Measurements from ENCODE around the gene SBNO2.
"Not testable (repeated sequence)": the region's sequence is repeated elsewhere in the genome, so short reads cannot be mapped to it uniquely, and the experiment has no call there.

Gene SBNO2

DNA sequence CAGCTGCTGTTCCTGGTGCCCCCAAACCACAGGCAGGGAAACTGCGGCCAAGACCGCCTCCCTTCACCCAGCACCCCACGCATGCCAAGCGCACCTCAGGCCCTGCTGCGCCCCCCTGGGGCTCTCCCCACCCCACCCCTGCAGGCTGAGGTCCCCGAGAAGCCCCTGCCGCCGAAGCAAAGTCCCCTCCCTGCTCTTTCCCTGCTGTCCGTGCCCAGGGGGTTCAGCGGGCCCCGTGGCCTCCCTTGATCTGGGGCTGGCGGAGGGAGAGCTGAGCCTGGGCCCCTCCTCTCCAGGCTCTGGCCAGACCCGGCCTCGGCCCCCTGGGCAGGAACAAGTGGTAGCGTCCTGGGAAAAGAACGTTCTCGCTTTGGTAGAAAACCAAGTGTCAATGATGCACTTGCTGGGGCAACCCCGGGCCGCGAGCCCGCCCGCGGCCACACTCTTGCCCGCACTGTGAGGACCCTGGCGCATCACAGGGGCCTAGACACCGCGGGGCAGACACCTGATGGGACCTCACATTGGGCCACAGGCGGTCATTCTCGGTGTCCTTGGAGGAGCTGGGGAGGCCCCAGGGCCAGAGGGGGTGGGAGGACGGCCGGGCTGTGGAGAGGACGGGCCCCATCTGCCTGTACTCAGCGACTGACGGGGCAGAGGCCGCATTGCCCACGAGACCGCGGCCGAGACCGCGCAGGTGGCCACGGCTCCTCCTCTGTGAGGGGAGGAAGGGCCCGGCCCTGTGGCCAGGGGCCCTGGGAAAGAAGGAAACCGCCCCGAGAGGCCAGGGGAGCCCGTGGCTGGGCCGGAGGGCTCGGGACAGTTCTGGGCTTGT is 41.3 kb downstream of the SBNO2 start:
- peak; percentile 55 to 74 (median 68) for DNase-seq

- peak; percentile 98 to 99 (median 99) for DNase-seq
Observed at GRCh38 chr19:1131718-1132551, 42.1 kb downstream of the SBNO2 start.

GRCh38 chr19:1130771-1131717 is 43.0 kb downstream of the SBNO2 start:
- peak in 1 of 3 donors; percentile 33 for DNase-seq

DNA sequence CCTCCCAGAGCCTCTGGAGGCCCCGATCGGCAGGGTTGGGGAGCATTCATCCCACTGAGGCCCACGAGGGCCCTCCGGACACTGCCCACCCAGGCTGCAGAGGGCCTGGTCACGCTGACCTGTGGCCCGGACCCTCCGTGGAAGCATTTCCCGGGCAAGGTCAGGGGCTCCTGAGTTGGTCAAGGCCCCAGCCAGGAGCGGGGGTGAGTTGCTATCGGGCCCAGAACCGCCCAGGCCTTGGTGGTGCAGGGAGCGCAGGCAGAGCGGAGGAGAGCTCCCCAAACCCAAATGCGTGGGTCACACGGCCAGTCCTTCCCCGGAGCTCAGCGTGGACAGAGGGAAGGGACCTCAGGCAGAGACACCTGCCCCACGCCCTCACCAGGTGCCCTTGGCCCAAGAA is 44.5 kb downstream of the SBNO2 start:
- no peak for DNase-seq

GRCh38 chr19:1129084-1129483 is 45.0 kb downstream of the SBNO2 start:
- DNase-seq, result not testable (repeated sequence)

GRCh38 chr19:1128106-1128505 is 46.0 kb downstream of the SBNO2 start:
- DNase-seq, result no peak

DNA sequence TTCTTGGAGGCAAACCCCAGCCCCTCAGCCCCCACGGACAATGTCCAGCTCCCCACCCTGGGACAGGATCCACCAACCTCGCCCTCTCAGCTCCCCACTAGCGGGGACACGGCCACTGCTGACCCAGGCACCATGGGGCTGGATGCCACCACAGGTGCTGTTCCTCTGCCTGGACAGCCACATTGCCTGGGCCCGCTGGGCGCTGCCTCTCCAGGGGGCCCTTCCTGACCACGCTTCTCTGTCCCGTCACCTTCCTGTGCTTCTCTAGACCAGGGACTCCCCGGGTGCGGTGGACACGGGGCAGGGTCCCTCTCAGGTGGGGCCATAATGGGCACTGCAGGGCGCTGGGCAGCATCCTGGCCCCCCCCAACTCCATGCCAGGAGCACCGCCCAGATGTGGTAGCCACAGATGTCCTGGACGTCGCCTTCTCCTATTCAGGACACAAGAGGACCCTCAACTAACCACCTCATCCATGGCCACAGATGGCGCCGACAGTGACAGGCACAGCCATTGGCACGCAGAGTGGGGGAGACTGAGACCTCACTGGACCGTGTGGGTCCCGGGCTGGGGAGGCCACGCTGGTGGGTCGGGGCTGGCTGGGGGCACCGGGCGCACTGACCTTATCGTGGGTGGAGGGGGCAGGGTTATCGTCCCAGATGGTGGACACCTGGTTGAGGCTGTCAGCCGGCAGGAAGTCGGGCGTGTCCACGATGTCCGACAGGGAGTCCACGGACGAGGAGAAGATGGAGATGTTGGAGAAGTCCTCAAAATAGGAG is 46.9 kb downstream of the SBNO2 start:
- no peak for DNase-seq

DNA sequence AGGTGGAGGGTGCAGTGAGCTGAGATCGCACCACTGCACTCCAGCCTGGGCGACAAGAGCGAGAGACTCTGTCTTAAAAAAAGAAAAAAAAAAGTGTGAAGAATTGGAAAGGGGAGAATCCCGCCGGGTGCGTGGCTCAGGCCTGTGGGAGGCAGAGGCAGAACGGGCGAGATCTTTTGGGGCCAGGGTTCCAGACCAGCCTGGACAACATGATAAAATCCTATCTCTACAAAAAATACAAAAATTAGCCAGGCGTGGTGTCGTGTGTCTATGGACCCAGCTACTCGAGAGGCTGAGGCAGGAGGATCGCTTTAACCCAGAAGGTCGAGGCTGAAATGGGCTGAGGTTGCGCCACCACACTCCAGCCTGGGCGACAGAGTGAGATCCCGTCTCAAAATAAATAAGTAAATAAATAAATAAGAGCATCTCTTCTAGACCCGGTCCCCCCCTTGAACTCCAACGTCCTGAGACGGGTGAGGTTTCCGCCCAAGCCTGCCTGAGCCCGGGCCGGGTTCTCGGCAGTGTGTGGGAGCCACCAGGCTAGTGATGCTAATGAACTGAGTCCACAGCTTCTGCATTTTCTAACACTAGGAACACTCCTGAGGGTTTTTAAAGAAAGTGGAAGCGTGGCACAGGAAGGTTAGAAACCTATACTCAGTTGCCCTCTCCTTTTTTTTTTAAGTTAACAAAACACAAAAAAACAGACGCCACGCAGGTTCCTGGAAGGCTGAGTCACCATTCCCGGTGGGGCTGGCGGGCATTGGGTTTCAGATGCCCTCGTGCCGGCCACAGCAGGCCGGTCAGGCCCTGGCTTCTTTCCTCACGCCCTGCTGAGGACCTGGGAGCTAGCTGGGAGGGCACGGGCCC is 48.2 kb downstream of the SBNO2 start:
- peak in 1 of 3 donors; percentile 38 for DNase-seq

- no peak for DNase-seq
Observed at GRCh38 chr19:1123885-1124677, 50.0 kb downstream of the SBNO2 start.

DNA sequence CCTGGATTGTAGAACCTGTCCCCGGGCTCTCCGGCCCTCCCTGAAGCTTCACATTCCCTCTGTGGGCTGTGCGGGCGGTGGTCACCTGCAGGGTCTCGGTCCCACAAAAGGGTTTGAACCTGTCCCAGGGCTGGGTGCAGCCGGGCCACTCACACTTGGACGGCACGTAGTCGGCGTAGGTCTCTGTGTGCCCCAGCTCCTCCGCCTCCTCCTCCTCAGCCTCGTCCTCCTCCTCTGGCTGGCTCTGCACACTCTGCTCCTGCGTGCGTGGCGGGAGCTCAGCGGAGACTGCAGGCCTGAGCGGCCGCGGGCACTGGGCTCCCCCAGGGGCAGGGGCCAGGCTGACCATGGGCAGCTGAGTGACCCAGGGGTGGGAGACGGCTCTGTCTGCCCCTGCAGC is 50.7 kb downstream of the SBNO2 start:
- DNase-seq, result no peak

DNA sequence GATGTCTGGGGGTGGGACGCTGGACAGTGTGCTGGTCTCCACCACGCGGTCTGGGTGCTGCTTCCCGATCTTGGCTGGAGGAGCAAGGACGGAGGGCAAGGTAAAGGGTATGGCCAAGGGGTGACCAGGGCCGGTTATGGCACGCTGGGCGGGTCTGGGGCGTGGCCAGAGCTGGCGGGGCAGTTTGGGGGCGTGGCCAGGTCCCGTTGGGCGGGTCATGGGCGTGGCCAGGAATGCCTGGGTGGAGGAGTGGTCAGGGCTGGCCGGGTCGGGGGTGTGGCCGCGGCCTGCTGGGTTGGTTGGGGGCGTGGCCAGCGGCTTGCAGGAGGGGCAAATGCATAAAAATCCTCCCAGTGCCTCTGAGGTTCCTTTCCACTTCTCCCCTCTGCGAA is 51.1 kb downstream of the SBNO2 start:
- DNase-seq, result peak; percentile 80 to 92 (median 84)

GRCh38 chr19:1122021-1122971 is 51.8 kb downstream of the SBNO2 start:
- DNase-seq, result no peak

GRCh38 chr19:1121395-1121794 is 52.7 kb downstream of the SBNO2 start:
- no peak for DNase-seq

GRCh38 chr19:1119475-1120217 is 54.4 kb downstream of the SBNO2 start:
- no peak for DNase-seq

DNA sequence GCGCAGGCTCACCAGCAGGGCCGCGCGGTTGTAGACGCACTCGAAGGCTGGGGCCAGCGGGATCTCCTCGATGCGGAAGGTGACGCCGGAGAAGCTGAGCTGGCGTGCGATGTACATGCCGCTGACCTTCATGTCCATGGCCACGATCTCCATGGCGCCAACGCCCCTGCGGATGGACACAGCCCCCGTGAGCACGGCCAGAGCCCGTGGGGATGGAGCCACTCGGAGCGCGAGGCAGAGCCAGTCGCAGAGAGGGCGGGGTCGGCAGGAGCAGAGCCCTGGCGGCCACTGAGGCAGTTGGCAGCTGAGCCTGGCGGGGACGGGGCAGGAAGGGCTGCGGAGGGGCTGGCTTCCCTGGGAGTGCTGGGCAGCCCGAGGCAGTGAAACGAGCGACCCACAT is 55.1 kb downstream of the SBNO2 start:
- no peak for DNase-seq

DNA sequence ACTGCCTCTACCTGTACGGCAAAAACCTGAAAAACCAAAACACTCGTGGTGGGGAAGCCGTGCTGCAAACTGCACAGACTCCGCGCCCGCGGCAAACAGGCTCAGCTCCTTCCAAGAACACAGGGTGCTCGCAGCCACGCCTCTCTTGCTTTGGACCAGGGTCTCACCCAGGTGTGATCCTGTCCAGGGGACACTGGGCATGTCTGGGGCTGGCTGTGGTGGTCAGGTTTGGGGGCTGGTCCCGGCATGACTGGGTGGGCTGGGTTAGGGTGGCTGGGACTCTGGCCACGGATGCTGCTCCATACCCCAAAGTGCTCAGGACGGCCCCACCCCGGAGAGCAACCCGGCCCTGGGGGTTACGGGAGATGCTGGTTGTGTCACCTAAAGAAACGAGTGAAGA is 56.4 kb downstream of the SBNO2 start:
- DNase-seq, result no peak

GRCh38 chr19:1116726-1117581 is 57.1 kb downstream of the SBNO2 start:
- no peak for DNase-seq
